WI38 (cell line): ENCODE measurements around the gene TM2D3.

Source experiments
- H3K4me3 ChIP-seq: 2 replicates; pipeline ENCODE4 v1.5.1; 2011; ENCODE audit warnings: low read depth, mild to moderate bottlenecking, control low read depth, low read length
- CTCF ChIP-seq: IDR thresholded peaks from 2 replicates; pipeline ENCODE4 v1.5.1; 2012; ENCODE audit warnings: low read depth, mild to moderate bottlenecking, control low read depth, low read length

TM2D3 gene

GRCh38 chr15:101604124-101604874 is 47.9 kb downstream of the TM2D3 start:
- no peak overlapping the region for H3K4me3 ChIP-seq
- TF ChIP-seq CTCF: no peak

GRCh38 chr15:101602801-101603200 is 49.4 kb downstream of the TM2D3 start:
- H3K4me3 ChIP-seq: no peak overlapping the region
- no peak for TF ChIP-seq CTCF

- H3K4me3 ChIP-seq: no peak overlapping the region
- no peak for TF ChIP-seq CTCF
Measured at GRCh38 chr15:101600035-101600434, 52.1 kb downstream of the TM2D3 start.

GRCh38 chr15:101599091-101599490 is 53.1 kb downstream of the TM2D3 start:
- H3K4me3 ChIP-seq: no peak overlapping the region
- no peak for TF ChIP-seq CTCF

GRCh38 chr15:101597360-101597928 is 54.7 kb downstream of the TM2D3 start:
- no peak for TF ChIP-seq CTCF
- no peak overlapping the region for H3K4me3 ChIP-seq

GRCh38 chr15:101596633-101597032 is 55.5 kb downstream of the TM2D3 start:
- no peak for TF ChIP-seq CTCF
- H3K4me3 ChIP-seq: no peak overlapping the region
